HTERT RPE-1 (cell line): ENCODE data around the gene MYH3.
"Not testable (repeated sequence)": the region's sequence is repeated elsewhere in the genome, so short reads cannot be mapped to it uniquely, and the experiment has no call there.

Experiments
- in situ Hi-C: fragments of 300-500 bp; cut with MboI; formaldehyde crosslinking; loops from 4 replicates; pipeline ENCODE4 v1.14.3; 2020; ENCODE audit warnings: low sequenced_read_pairs

The MYH3 gene

GRCh38 chr17:10657148-10657547 lies at the start of gene MYH3:
Gene MYH3 (minus strand): TSS chr17:10657309. CDS start chr17:10655064, 2,245 bp downstream.
- in situ Hi-C loops = no loop called here

DNA sequence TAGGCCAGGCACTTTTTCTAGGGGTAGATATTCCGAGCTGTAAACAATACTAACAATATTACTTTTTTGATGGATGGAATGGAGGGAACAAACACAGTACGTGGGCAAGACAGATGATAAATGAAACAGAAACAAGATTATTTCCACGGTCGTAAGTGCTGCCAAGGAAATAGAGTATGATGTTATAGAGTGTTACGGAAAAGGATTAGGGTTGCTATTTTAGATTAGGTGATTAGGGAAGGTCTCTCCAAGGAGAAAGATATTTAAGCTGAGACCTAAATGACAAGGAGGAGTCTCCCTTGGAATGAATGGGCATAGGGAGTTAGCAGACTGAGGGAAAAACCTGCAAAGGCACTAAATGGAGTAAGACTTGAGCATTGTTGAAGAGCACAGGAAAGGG lies 48.6 kb upstream of the MYH3 start:
- in situ Hi-C loops = no loop called here

- in situ Hi-C loops = no loop called here
Observed at GRCh38 chr17:10702574-10702973, 45.5 kb upstream of the MYH3 start.

DNA sequence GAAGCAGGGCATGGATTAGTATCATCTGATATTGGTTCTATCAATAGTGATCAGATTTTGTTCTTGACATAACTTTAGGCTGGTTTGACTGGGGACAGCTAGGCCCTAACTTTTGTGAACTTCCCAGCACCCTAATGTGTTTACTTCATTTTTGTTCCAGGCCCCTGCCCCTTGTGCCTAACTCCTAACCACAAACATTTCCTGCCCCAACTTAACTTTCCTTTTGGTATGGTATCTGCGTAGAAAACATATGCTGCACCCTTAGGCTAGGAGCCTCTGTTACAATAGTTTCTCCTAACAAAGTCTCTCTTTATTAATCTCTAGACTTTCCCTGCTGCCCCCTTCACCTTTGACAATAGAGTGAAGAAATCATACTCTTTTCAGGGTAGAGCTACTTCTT lies 42.7 kb upstream of the MYH3 start:
- in situ Hi-C loops = no loop called here

DNA sequence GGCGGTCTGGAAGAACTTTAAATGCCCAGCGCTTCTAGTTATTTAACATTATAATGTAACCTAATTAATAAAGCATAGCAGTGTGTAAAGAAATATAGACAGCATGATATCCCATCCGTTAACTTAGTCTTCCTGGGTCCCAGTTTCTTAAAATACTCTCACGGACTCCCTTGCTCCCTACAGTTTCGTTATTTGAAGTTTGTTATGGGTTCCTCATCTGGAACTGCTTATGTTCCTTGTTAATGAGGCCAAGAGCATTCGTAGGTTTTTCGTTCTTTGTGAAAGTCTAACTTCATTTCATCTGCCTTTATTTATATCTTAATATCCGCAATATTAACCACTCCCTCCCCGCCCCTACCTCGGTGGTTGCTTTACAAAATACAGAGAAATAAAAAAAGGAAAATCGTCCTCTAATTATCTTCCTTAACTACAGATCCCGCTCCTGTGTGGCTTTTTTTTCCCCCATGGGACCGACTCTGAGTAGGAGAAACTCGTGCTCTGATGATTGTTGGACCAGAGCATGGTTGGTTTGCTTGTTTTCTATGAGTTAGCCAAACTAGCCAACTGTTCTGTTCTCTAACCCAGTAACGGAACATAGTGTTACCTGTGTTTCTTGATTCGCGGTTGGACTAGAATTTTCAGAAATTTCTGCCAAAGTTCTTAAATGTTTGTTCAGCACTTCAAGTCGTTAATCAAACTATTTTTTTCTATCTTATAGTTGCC lies 41.1 kb upstream of the MYH3 start:
- in situ Hi-C loops = no loop called here

DNA sequence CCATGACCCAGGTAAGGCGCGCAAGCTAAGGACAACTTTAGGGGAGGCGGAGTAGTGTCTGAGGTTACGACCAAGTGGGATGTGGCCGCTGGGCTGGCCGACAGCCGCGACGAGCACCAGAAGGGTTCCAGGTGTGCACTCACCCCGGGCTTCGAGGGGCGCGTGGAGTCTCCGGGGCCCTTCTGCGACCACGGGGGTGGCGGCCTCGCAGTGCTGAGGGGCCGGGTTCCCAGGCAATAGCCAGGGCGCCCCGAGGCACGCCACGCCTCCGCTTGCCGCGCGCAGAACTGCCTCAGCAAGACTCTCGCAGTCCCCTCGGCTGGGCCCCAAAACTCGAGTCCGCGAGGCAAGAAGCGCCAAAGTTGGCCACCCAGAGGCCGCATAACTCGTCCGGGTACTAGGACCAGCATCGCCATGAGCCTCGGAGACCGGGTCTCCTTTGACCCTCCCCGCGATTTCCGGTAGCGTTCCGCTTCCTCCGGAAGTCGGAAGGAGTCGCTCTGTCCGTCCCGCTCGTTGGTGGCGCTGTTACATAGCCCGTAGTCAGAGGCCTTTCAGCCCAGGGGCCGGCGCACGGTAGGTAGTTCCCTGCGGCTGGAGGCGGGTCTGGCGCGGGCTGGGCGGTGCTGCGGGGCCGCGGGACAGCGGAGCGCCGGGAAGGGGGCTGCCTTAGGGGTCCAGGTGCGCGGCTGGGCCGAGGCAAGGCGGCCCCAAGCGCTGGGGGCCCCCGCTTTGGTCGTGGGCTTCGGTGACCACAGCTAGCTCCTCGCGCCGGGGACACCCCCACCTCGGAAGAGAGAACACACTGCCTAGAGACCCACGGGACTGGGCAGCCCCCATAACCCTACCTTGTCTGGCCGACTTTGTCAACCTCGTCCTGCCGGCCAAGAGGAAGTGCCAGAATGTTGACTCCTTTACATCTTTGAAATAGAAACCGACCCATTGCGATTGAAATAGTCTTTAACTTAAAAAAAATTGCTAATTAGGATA lies 40.3 kb upstream of the MYH3 start, which contains the start of the genes ADPRM and SCO1:
TSS of gene ADPRM (plus strand) at position 503 of the 990 bp plus-strand sequence. CDS start 7,333 bp downstream, outside the sequence.
TSS of gene SCO1 (minus strand) at position 442 of the 990 bp plus-strand sequence. CDS start at position 416, 26 bp downstream.
- in situ Hi-C loops = no loop called here

DNA sequence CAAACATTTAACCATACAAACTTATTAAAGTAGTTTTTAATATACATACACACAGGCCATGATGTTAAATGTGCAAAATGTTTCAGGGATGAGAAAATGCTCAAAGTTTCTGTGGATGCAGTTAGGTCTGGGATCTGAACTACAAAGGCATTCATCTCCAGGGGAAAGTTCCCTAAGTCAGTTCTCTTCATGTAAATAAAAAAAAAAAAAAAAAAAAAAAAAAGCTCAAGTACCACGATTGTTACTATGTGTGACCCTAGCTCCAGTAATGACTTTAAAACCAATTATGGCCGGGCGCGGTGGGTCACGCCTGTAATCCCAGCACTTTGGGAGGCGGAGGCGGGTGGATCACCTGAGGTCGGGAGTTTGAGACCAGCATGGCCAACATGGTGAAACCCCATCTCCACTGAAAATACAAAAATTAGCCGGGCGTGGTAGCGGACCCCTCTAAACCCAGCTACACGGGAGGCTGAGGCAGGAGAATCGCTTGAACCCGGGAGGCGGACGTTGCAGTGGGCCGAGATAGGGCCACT lies 38.8 kb upstream of the MYH3 start:
- in situ Hi-C loops = not testable (repeated sequence)

GRCh38 chr17:10687499-10687898 lies 30.4 kb upstream of the MYH3 start:
- in situ Hi-C loops = no loop called here

- in situ Hi-C loops = no loop called here
Observed at GRCh38 chr17:10683853-10684252, 26.7 kb upstream of the MYH3 start.

DNA sequence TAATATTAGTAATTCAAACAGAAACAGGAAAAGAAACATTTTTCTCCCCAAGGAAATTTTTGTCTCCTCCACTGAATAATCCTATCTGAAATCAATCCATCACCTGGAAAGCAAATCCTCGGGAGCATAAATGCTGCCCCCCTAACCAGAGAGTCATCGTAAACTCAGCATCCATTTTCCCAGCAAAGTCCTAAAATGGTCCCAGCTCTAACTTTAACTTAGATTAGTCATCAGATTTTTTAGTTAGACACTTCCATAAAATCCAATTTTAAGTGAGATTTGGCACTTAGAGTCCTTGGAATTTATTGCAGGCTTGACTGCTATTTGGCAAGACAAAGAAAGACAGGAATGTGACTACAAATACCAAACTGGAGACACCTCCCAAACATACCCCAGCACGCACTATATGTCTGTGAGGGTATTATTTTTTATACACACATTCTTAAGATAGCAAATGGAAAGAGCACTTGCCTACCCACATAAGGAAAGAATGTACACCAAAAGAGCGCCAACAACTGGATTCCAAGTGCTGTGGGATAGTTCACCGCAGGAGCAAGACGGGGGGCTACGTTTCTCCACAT lies 24.8 kb upstream of the MYH3 start:
- in situ Hi-C loops = no loop called here

- in situ Hi-C loops = no loop called here
Observed at GRCh38 chr17:10674704-10675103, 17.6 kb upstream of the MYH3 start.

- in situ Hi-C loops = no loop called here
Observed at GRCh38 chr17:10673312-10673711, 16.2 kb upstream of the MYH3 start.

- in situ Hi-C loops = no loop called here
Observed at GRCh38 chr17:10668775-10669174, 11.7 kb upstream of the MYH3 start.

DNA sequence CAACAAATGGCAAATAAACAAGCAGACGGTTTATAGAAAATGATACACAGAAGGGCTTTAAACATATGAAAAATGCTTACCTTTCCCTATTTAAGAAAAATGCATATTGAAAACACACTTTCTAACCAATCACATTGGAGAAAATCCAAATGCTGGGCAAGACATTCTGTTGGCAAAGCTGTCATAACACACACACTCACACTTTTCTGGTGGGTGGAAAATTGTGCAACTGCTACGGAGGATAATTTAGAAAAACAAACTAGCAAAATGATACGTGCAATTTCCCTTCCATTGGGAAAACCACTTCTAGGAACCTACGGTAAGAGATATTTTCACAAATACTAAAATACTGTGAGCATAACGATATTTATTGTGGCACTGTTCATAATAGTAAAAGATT lies 9.8 kb upstream of the MYH3 start:
- in situ Hi-C loops = no loop called here

GRCh38 chr17:10664571-10664970 lies 7.5 kb upstream of the MYH3 start:
- in situ Hi-C loops = no loop called here

DNA sequence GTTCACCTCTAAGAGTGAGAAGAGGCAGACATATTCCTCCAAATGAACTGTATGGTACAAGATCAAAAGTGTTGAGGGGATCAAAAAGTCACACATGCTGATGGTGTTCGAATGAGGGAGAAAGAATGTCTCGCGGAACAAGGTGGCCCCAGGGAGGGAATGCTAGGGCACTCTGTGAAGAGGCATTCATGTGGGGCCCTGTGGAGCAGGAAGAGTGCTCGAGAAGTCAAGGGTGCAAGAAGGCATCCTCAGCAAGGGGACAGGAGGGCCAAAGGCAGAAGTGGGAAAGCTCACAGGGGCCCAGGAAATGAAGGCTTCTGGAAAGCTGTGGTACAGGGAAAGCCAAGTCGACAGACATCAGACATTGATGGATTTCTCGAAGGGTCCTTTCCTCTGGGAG lies 6.1 kb upstream of the MYH3 start:
- in situ Hi-C loops = no loop called here

- in situ Hi-C loops = no loop called here
Observed at GRCh38 chr17:10661437-10661836, 4.3 kb upstream of the MYH3 start.

GRCh38 chr17:10657879-10658278 lies 770 bp upstream of the MYH3 start:
- in situ Hi-C loops = no loop called here

DNA sequence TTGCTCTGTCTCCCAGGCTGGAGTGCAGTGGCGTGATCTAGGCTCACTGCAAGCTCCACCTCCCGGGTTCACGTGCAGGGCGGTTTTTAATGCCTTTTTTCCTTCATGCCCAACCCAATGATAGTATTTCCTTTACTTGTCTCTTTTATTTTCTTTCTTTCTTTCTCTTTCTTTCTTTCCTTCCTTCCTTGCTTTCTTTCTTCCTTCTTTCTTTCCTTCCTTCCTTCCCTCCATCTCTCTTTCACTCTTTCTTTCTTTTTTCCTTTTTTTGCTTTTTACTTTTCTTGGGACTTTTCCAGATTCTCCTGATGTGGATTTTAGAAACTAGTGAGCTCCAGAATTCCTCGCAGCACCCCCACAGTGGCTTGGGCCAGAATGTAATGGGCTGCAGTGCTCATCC lies 3.1 kb downstream of the MYH3 start:
- in situ Hi-C loops = no loop called here

DNA sequence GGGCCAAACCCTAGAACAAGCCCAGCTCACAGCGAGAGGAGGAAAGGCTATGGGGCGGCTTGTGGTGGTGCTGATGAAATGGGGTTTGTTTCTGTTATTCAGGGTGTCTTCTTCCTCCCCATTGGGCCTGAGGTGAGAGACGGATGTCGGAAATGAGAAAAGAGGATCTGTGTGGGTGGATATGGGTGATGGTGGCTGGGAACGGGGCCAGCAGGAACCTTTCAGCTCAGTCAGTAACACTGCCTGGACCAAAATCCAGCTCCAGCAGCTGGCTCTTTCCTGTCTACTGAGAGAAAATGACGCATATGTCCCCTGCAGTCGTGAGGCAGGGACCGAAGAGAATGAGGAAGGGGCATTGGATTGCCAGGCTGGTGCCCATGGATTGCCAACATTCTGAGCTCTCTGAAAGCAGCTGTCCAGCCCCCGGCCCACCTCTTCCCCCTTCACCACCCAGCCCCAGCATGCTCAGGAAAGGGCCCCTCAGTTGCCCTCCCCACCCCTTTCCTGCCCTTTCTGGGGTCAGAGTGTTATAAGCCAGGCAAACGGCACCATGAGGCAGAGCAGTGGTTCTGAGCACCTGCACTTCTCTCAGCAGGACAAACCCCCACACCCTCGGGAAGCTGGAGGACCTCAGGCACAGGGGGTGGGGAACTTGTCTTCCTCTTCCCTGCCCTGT lies 4.0 kb downstream of the MYH3 start:
- in situ Hi-C loops = no loop called here

DNA sequence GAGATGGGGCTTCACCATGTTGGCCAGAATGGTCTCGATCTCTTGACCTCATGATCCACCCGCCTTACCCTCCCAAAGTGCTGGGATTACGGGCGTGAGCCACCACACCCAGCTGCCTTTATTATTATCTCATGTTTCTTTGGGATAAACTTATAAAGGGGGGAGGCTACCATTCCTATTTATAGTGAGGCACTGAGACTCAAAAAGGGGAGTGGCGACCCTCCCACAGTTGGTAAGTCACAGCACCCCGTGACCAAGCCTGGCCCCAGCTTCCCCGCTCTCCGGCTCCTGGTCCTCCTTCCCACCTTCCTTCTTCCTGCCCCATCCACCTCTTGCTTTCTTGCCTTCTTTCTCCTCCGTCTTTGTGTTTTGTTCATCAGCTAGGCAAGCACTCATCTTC lies 5.2 kb downstream of the MYH3 start:
- in situ Hi-C loops = no loop called here
